PC-9 (cell line): Measurements from ENCODE around the gene KANK2. TPM values are rescaled to one million over a fixed set of nuclear protein-coding genes. Genes with fewer than 3 reads are reported as not detected.

ENCODE experiments used
- BruUV-seq: library from RNA; stranded (reverse); fragments of 400-500 nt; replicated peaks from 2 replicates; lab custom pipeline; 2021; lab: Mats Ljungman, UMichigan
- CTCF ChIA-PET: fragments of 300-600 bp; sonication (Branson Sonifier 250); formaldehyde crosslinking; loops from one replicate; lab custom pipeline; 2022; ENCODE audit warnings: antibody characterized with exemption; lab: Charles Lee
- POLR2A ChIA-PET: fragments of 300-600 bp; sonication (Branson Sonifier 250); formaldehyde crosslinking; loops from one replicate; lab custom pipeline; 2022; ENCODE audit warnings: antibody characterized with exemption; ENCODE audit not compliant: unreplicated experiment; lab: Charles Lee
- DNase-seq, 2 experiments: peaks; one replicate each; pipeline versions ENCODE4 v3.0.0 to v3.0.0-alpha.2; 2015 to 2022; ENCODE audit warnings: mixed read lengths in 1 of 2
- H2AFZ ChIP-seq: fragments of 200-600 bp; sonication (generic); 2 replicates; pipeline ENCODE4 v1.8.1; 2017; ENCODE audit warnings: antibody characterized with exemption
- H3F3A ChIP-seq: fragments of 200-600 bp; sonication (generic); 2 replicates; pipeline ENCODE4 v1.8.1; 2017; ENCODE audit warnings: antibody characterized with exemption, mild to moderate bottlenecking, low read depth; ENCODE audit not compliant: insufficient read depth
- H3K27ac ChIP-seq: fragments of 200-600 bp; sonication (generic); 2 replicates; pipeline ENCODE4 v1.6.1; 2016; ENCODE audit warnings: mixed run types
- H3K27me3 ChIP-seq: fragments of 200-600 bp; sonication (generic); 2 replicates; pipeline ENCODE4 v1.6.1; 2016; ENCODE audit warnings: low read depth, mixed run types; ENCODE audit not compliant: insufficient read depth
- H3K36me3 ChIP-seq: fragments of 200-600 bp; sonication (generic); 2 replicates; pipeline ENCODE4 v1.6.1; 2016; ENCODE audit warnings: low read depth, mixed run types
- H3K4me1 ChIP-seq: fragments of 200-600 bp; sonication (generic); replicated peaks from 2 replicates; pipeline ENCODE4 v1.6.1; 2016; ENCODE audit warnings: mixed run types; ENCODE audit not compliant: insufficient read depth
- H3K4me2 ChIP-seq: fragments of 200-600 bp; sonication (generic); 2 replicates; pipeline ENCODE4 v1.6.1; 2017; ENCODE audit warnings: mixed run types
- H3K4me3 ChIP-seq: fragments of 200-600 bp; sonication (generic); 2 replicates; pipeline ENCODE4 v1.6.1; 2016; ENCODE audit warnings: mixed run types
- H3K79me2 ChIP-seq: fragments of 200-600 bp; sonication (generic); 2 replicates; pipeline ENCODE4 v1.6.1; 2017; ENCODE audit warnings: low read depth, mixed run types
- H3K9me2 ChIP-seq: fragments of 200-600 bp; sonication (generic); 2 replicates; pipeline ENCODE4 v1.8.1; 2017; ENCODE audit warnings: mild to moderate bottlenecking; ENCODE audit not compliant: insufficient read depth
- H3K9me3 ChIP-seq: fragments of 200-600 bp; sonication (generic); 2 replicates; pipeline ENCODE4 v1.8.1; 2016; ENCODE audit warnings: low read depth; ENCODE audit not compliant: insufficient read depth
- H4K20me1 ChIP-seq: fragments of 200-600 bp; sonication (generic); 2 replicates; pipeline ENCODE4 v1.8.1; 2017; ENCODE audit not compliant: insufficient read depth
- EZH2 ChIP-seq: fragments of 200-600 bp; sonication (generic); IDR thresholded peaks from 2 replicates; pipeline ENCODE4 v1.8.0; 2017; ENCODE audit warnings: antibody characterized with exemption, low read depth
- intact Hi-C: fragments of 100-400 bp; cut with micrococcal nuclease; formaldehyde crosslinking; loops from one replicate; pipeline ENCODE4 v1.10.0; 2022; ENCODE audit not compliant: unreplicated experiment
- total RNA-seq: library from RNA; stranded (reverse); gene quantifications from 2 replicates; pipeline ENCODE4 v1.2.3, GENCODE V29; 2021
- TF ChIP-seq, protein P1 (sequence below): fragments of 200-600 bp; sonication (generic); conservative IDR thresholded peaks from 2 replicates; pipeline ENCODE4 v1.6.1; 2017; ENCODE audit warnings: mixed run types, antibody characterized with exemption, mild to moderate bottlenecking, moderate library complexity

Gene KANK2
- total RNA-seq, 1 experiment from 2014 or later = 32.9 TPM

DNA sequence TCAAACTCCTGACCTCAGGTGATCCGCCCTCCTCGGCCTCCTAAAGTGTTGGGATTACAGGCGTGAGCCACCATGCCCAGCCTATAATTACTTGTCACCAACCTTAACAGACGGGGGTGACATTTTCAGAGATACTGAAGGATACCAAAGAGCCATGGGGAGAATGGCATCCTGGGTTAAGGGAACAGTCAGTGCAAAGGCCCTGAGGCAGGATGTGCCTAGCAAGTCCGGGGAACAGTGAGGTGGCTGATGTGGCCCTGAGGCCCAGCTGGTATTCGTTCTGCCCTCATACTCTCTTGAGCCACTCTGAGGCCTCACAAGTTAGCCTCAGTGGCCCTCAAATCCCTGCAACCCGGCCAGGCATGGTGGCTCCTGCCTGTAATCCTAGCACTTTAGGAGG is 27.1 kb upstream of the KANK2 start:
- H3K9me3 ChIP-seq = no peaks in the 10 kb centered on the region; the same call in 1 of the 2 replicates
- H3K9me2 ChIP-seq = no peaks in the 10 kb centered on the region
- ChIA-PET CTCF (no interaction called here), POLR2A (no interaction called here)
- no TSS peak for BruUV-seq
- H3K4me3 ChIP-seq = no peak overlapping the region
- H3F3A ChIP-seq = peaks cover 26% of the 10 kb centered on the region; the same call in 1 of the 2 replicates
- H2AFZ ChIP-seq = no peak overlapping the region
- H3K4me2 ChIP-seq = no peak overlapping the region
- no peak for TF ChIP-seq EZH2
- TF ChIP-seq, protein P1, sequence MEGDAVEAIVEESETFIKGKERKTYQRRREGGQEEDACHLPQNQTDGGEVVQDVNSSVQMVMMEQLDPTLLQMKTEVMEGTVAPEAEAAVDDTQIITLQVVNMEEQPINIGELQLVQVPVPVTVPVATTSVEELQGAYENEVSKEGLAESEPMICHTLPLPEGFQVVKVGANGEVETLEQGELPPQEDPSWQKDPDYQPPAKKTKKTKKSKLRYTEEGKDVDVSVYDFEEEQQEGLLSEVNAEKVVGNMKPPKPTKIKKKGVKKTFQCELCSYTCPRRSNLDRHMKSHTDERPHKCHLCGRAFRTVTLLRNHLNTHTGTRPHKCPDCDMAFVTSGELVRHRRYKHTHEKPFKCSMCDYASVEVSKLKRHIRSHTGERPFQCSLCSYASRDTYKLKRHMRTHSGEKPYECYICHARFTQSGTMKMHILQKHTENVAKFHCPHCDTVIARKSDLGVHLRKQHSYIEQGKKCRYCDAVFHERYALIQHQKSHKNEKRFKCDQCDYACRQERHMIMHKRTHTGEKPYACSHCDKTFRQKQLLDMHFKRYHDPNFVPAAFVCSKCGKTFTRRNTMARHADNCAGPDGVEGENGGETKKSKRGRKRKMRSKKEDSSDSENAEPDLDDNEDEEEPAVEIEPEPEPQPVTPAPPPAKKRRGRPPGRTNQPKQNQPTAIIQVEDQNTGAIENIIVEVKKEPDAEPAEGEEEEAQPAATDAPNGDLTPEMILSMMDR = no peak
- no peaks in the 10 kb centered on the region for H3K27me3 ChIP-seq
- no peak overlapping the region for H3K27ac ChIP-seq
- peaks cover 12% of the 10 kb centered on the region; the same call in 1 of the 2 replicates for H3K36me3 ChIP-seq
- no peak for DNase-seq
- H4K20me1 ChIP-seq = no peaks in the 10 kb centered on the region
- no peaks in the 10 kb centered on the region for H3K4me1 ChIP-seq
- no peaks in the 10 kb centered on the region for H3K79me2 ChIP-seq
- intact Hi-C loops = no loop called here

DNA sequence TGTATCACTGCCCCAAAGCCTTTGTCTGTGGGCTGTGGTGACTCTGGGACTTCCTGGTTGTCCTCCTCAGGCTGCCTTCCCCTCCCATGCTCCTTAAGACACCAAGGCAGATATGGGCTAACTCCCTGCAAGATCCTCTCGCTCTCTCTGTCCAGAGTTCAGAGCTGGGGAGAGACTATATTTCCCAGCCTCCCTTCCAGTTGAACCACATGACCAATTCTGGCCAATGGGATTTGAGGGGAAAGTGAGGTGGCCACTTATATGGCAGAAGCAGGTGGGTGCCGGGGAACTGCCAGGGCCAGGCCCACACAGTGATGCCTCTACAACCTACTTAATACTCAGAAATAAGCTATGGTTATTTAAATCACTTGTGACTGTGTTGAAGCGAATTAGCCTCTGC is 25.9 kb upstream of the KANK2 start:
- Histone ChIP-seq H3K4me2 (no peak overlapping the region), H3K9me3 (no peaks in the 10 kb centered on the region; the same call in 1 of the 2 replicates), H3F3A (peaks cover 25% of the 10 kb centered on the region; the same call in 1 of the 2 replicates), H3K27ac (no peak overlapping the region), H3K4me1 (no peaks in the 10 kb centered on the region), H3K79me2 (no peaks in the 10 kb centered on the region), H3K4me3 (no peak overlapping the region), H3K27me3 (no peaks in the 10 kb centered on the region), H3K36me3 (peaks cover 12% of the 10 kb centered on the region; the same call in 1 of the 2 replicates), H2AFZ (no peak overlapping the region), H4K20me1 (no peaks in the 10 kb centered on the region), H3K9me2 (no peaks in the 10 kb centered on the region)
- intact Hi-C loops = no loop called here
- ChIA-PET CTCF (interaction anchor here (0.5 kb wide), 1 partner anchor 60 kb away, joined by 3 read pairs; no protein-coding TSS in a partner anchor), POLR2A (no interaction called here)
- TF ChIP-seq, protein P1 = no peak
- TF ChIP-seq EZH2 = no peak
- no peak for DNase-seq
- BruUV-seq = no TSS peak

DNA sequence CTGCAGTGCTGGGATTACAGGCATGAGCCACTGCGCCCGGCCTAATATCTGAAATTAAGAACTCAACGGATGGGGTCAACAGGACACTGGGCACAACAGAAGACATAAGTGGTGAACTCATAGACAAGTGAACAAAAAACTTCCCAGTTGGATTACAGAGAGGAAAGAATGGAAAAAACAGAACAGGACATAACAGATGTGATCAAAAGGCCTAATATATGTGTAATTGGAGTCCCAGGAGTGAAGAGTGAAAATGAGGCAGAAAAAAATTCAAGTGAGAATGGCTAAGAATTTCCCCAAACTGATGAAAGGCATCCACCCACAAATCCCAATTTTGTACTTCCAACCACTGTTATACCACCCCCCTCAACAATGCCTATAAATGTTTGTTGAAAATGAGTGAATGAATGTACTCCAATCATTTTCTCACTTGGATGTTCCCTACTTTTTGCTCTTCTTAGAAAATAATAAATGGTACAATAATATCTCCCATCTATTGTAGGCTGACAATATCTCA is 23.8 kb upstream of the KANK2 start:
- H3K4me3 ChIP-seq = no peak overlapping the region
- H3K4me1 ChIP-seq = no peaks in the 10 kb centered on the region
- TF ChIP-seq, protein P1 = no peak
- no peak for TF ChIP-seq EZH2
- H4K20me1 ChIP-seq = no peaks in the 10 kb centered on the region
- no peaks in the 10 kb centered on the region for H3K79me2 ChIP-seq
- H3K27ac ChIP-seq = no peak overlapping the region
- H2AFZ ChIP-seq = no peak overlapping the region
- intact Hi-C loops = no loop called here
- H3F3A ChIP-seq = peaks cover 14% of the 10 kb centered on the region; the same call in 1 of the 2 replicates
- ChIA-PET CTCF (no interaction called here), POLR2A (no interaction called here)
- H3K36me3 ChIP-seq = peaks cover 8% of the 10 kb centered on the region; the same call in 1 of the 2 replicates
- no peak overlapping the region for H3K4me2 ChIP-seq
- H3K9me3 ChIP-seq = no peaks in the 10 kb centered on the region; the same call in 1 of the 2 replicates
- BruUV-seq = no TSS peak
- H3K9me2 ChIP-seq = no peaks in the 10 kb centered on the region
- no peak for DNase-seq
- no peaks in the 10 kb centered on the region for H3K27me3 ChIP-seq
